T-cell (primary cell): ENCODE results near the gene ASF1B. TPM values are rescaled to one million over a fixed set of nuclear protein-coding genes. Genes with fewer than 3 reads are reported as not detected.

ENCODE experiments used
- ATAC-seq, 4 experiments: fragments of 200-7000 bp in 3 of 4; fragments of 150-1000 bp in 1 of 4; cut with Tn5 transposase; replicated peaks in 1 of 4; 1 replicate in 3 of 4; 2 replicates in 1 of 4; pipeline ENCODE4 v1.10.0; 2021; ENCODE audit warnings: moderate library complexity in 3 of 4, mild to moderate bottlenecking in 2 of 4, moderate number of reproducible peaks in 1 of 4
- CTCF ChIA-PET, 2 donors: fragments of 300-600 bp; sonication (Branson Sonifier 250); formaldehyde crosslinking; loops; one replicate each; lab custom pipeline; 2022; ENCODE audit warnings: antibody characterized with exemption in 2 of 2; lab: Charles Lee
- POLR2A ChIA-PET, 2 donors: fragments of 300-600 bp; sonication (Branson Sonifier 250); formaldehyde crosslinking; loops; one replicate each; lab custom pipeline; 2022; ENCODE audit warnings: antibody characterized with exemption in 2 of 2; lab: Charles Lee
- DNase-seq, 35 experiments: peaks; one replicate each; pipeline versions ENCODE4 v3.0.0 to v3.0.0-alpha.2; 2013 to 2023
- H3K27ac ChIP-seq: one replicate; pipeline ENCODE4 v1.5.1; 2013; ENCODE audit warnings: low read length
- H3K27me3 ChIP-seq, 2 experiments: replicated peaks in 1 of 2; 1 replicate in 1 of 2; 2 replicates in 1 of 2; pipeline versions ENCODE4 v1.6.1 to v1.7.0; 2013; ENCODE audit warnings: low read length in 1 of 2, mixed read lengths in 1 of 2; ENCODE audit not compliant: control insufficient read depth in 2 of 2, insufficient read depth in 2 of 2; ENCODE audit errors: extremely low read depth in 1 of 2
- H3K36me3 ChIP-seq, 2 donors: 1 replicate in 1 of 2; 2 replicates in 1 of 2; pipeline versions ENCODE4 v1.6.1 to v1.7.0; 2013; ENCODE audit warnings: low read length in 1 of 2; ENCODE audit not compliant: control insufficient read depth in 2 of 2, insufficient read depth in 1 of 2; ENCODE audit errors: extremely low read depth in 1 of 2
- H3K4me1 ChIP-seq, 2 experiments: 1 replicate in 1 of 2; 2 replicates in 1 of 2; pipeline versions ENCODE4 v1.6.1 to v1.7.0; 2013; ENCODE audit warnings: low read length in 2 of 2, mixed read lengths in 1 of 2; ENCODE audit not compliant: insufficient read depth in 2 of 2, control insufficient read depth in 1 of 2; ENCODE audit errors: extremely low read depth in 1 of 2
- H3K4me3 ChIP-seq, 2 donors: 1 replicate in 1 of 2; 2 replicates in 1 of 2; pipeline versions ENCODE4 v1.5.1 to v1.7.0; 2013; ENCODE audit warnings: mild to moderate bottlenecking in 2 of 2, low read length in 1 of 2, moderate library complexity in 1 of 2; ENCODE audit not compliant: control insufficient read depth in 1 of 2; ENCODE audit errors: extremely low read depth in 1 of 2
- H3K9me3 ChIP-seq: 2 replicates; pipeline ENCODE4 v1.7.0; 2013
- H3K27ac Mint-ChIP-seq, 2 donors: one replicate each; pipeline ENCODE4 v1.8.0; 2020 to 2021; ENCODE audit warnings: mild to moderate bottlenecking in 2 of 2, mixed read lengths in 2 of 2
- H3K27me3 Mint-ChIP-seq, 2 donors: one replicate each; pipeline ENCODE4 v1.8.0; 2021 to 2022; ENCODE audit warnings: mixed read lengths in 2 of 2
- H3K36me3 Mint-ChIP-seq: one replicate; pipeline ENCODE4 v1.8.0; 2021; ENCODE audit warnings: mixed read lengths
- H3K4me1 Mint-ChIP-seq, 3 donors: one replicate each; pipeline ENCODE4 v1.8.0; 2020 to 2022; ENCODE audit warnings: mixed read lengths in 3 of 3, mild to moderate bottlenecking in 1 of 3
- H3K4me3 Mint-ChIP-seq, 3 donors: one replicate each; pipeline ENCODE4 v1.8.0; 2020 to 2022; ENCODE audit warnings: mild to moderate bottlenecking in 3 of 3, mixed read lengths in 3 of 3, moderate library complexity in 3 of 3
- H3K9me3 Mint-ChIP-seq, 3 donors: one replicate each; pipeline ENCODE4 v1.8.0; 2020 to 2022; ENCODE audit warnings: mixed read lengths in 3 of 3
- WGBS: methylation state at CpG from one replicate; pipeline ENCODE4 v1.1.5; 2013; ENCODE audit warnings: missing lambda C conversion rate; ENCODE audit not compliant: insufficient coverage; 5-methylcytosine and 5-hydroxymethylcytosine counted together
- total RNA-seq, 35 experiments: library from RNA in 6 of 35; stranded (reverse) in 6 of 35; fragments of 120-200 nt in 1 of 35; gene quantifications; one replicate each; pipeline versions ENCODE4 v1.2.1 to v1.2.4 and lab custom pipeline; 2013 to 2026

ASF1B gene
- total RNA-seq, 5 donors from 2014 or later (not counting 1 experiment from before 2014, with no cell fraction given) = 2.6 to 4.4 (median 3.3) TPM

GRCh38 chr19:14135985-14136508, 342 bp downstream of the ASF1B start:
- peak overlapping the region; percentile 60 to 63 for H3K4me3 ChIP-seq
- Mint-ChIP-seq H3K4me1 (peaks cover 20 to 30% (median 26%) of the 10 kb centered on the region in 3 donors), H3K9me3 (no peaks in the 10 kb centered on the region), H3K4me3 (peak overlapping the region; percentile 75 to 87 (median 82)), H3K36me3 (peaks cover 4% of the 10 kb centered on the region), H3K27me3 (no peaks in the 10 kb centered on the region), H3K27ac (peak overlapping the region in 1 of 2 donors; percentile 77)
- peaks cover 0 to 33% of the 10 kb centered on the region in 2 experiments for H3K4me1 ChIP-seq
- H3K27ac ChIP-seq = peak overlapping the region; percentile 45
- ChIA-PET POLR2A (interaction anchor here in 1 of 2 donors (1.0 to 1.7 kb wide), 3 partner anchors 104 to 389 kb away, joined by 4 to 10 read pairs (median 6); partner anchors contain the start of genes IL27RA and RFX1), CTCF (interaction anchor here (0.5 to 1.8 kb wide), 40 partner anchors 11 to 537 kb away, joined by 3 to 25 read pairs (median 4); partner anchors contain the start of genes ADGRE5 (in 1 of the 2), DNAJB1 (in 1 of the 2) and PKN1 (in 1 of the 2))
- H3K36me3 ChIP-seq = peaks cover 0 to 6% of the 10 kb centered on the region in 2 donors
- DNase-seq (peak in 1 of 35 experiments; percentile 21), ATAC-seq (no peak)
- WGBS = under 1% methylated on average over 36 of the region's 38 CpGs
- no peaks in the 10 kb centered on the region for H3K27me3 ChIP-seq
- no peaks in the 10 kb centered on the region for H3K9me3 ChIP-seq

DNA sequence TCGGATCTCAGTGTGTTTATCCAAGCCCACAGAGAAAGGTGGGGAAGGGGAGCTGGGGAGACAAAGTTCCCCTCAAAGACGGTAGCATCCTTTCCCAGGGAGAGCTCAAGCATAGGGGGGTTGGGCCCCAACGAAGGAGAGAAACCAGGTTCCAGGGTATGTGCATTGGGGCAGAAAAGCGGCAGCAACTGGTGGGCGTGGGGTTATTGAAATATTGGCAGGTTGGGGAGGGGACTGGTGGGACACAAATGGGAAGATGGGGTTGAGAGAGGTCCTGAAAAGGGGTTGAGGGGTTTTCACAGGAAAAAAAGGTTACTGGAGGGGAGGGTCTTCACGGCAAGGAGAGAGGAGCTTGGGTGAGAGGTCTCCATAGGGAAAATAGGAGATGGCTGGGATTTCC, 1.0 kb downstream of the ASF1B start:
- Histone ChIP-seq H3K4me1 (peaks cover 0 to 33% of the 10 kb centered on the region in 2 experiments), H3K4me3 (no peak overlapping the region), H3K9me3 (no peaks in the 10 kb centered on the region), H3K27me3 (no peaks in the 10 kb centered on the region), H3K27ac (no peak overlapping the region), H3K36me3 (peaks cover 0 to 6% of the 10 kb centered on the region in 2 donors)
- peaks cover 20 to 28% (median 25%) of the 10 kb centered on the region in 3 donors for H3K4me1 Mint-ChIP-seq
- WGBS = 31% methylated on average over 6 of the region's 6 CpGs
- ATAC-seq (no peak), DNase-seq (no peak)
- ChIA-PET CTCF (interaction anchor here (0.7 to 1.3 kb wide), 5 partner anchors 21 to 537 kb away, joined by 4 to 8 read pairs (median 6); no protein-coding TSS in a partner anchor), POLR2A (no interaction called here)
- H3K36me3 Mint-ChIP-seq = peaks cover 4% of the 10 kb centered on the region
- H3K4me3 Mint-ChIP-seq = peak overlapping the region; percentile 75 to 82 (median 76)
- H3K9me3 Mint-ChIP-seq = no peaks in the 10 kb centered on the region
- peak overlapping the region in 1 of 2 donors; percentile 77 for H3K27ac Mint-ChIP-seq
- H3K27me3 Mint-ChIP-seq = no peaks in the 10 kb centered on the region

- no peaks in the 10 kb centered on the region for H3K9me3 ChIP-seq
- no peaks in the 10 kb centered on the region for H3K36me3 Mint-ChIP-seq
- POLR2A ChIA-PET = no interaction called here
- CTCF ChIA-PET = no interaction called here
- H3K27me3 ChIP-seq = no peaks in the 10 kb centered on the region
- no peaks in the 10 kb centered on the region for H3K27me3 Mint-ChIP-seq
- H3K4me3 ChIP-seq = no peak overlapping the region
- no peaks in the 10 kb centered on the region for H3K4me1 ChIP-seq
- no peak overlapping the region for H3K27ac Mint-ChIP-seq
- DNase-seq = no peak
- H3K9me3 Mint-ChIP-seq = no peaks in the 10 kb centered on the region
- WGBS = 100% methylated on average over 1 of the region's 4 CpGs
- no peak overlapping the region for H3K4me3 Mint-ChIP-seq
- no peak overlapping the region for H3K27ac ChIP-seq
- H3K36me3 ChIP-seq = no peaks in the 10 kb centered on the region
- no peaks in the 10 kb centered on the region for H3K4me1 Mint-ChIP-seq
- no peak for ATAC-seq
Observed at GRCh38 chr19:14127929-14128509, 8.4 kb downstream of the ASF1B start.

DNA sequence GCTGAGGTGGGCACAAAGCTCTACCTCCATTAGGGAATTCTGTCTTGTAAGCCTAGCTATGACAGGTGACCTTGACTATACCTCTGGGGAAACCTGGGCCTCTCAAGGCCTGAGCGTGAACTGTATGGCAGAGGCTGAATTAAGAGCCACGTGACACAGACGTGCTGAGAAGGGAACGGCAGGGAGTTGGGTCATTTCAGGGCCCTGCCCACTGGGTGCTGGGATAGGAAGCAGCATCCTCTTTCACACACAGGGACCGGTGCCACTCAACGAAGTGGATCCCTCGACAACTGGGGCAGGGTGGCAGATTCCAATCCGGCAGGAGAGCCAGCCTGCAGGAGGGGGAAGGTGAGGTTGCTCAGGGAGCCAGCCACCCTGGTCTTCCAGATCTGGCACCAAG, 9.2 kb downstream of the ASF1B start:
- Histone ChIP-seq H3K36me3 (no peaks in the 10 kb centered on the region), H3K9me3 (no peaks in the 10 kb centered on the region), H3K27me3 (no peaks in the 10 kb centered on the region), H3K4me3 (no peak overlapping the region), H3K27ac (no peak overlapping the region), H3K4me1 (no peaks in the 10 kb centered on the region)
- H3K27me3 Mint-ChIP-seq = no peaks in the 10 kb centered on the region
- ChIA-PET CTCF (no interaction called here), POLR2A (no interaction called here)
- ATAC-seq = no peak
- no peaks in the 10 kb centered on the region for H3K4me1 Mint-ChIP-seq
- no peak for DNase-seq
- H3K27ac Mint-ChIP-seq = no peak overlapping the region
- H3K4me3 Mint-ChIP-seq = no peak overlapping the region
- H3K9me3 Mint-ChIP-seq = no peaks in the 10 kb centered on the region
- WGBS = 90% methylated on average over 5 of the region's 8 CpGs
- no peaks in the 10 kb centered on the region for H3K36me3 Mint-ChIP-seq

DNA sequence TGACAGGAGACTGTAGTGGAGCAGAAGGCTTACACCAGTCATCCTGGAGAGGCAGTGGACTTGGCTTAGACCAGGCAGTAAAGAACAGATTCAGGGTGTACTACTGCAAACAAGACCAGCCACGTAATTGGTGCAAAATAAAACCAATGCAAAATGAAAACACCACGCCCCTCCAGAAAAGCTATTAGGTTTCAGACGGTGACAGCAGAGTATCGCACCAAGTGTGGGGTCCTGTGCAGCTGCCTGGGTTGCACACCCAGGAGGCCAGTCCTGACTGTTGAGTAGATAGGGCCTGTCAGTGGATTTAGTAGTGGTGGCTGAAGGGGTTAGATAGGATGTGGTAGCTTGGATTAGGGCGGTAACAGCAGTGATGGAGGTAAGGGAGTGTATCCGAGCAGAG, 13.5 kb downstream of the ASF1B start:
- H3K9me3 ChIP-seq = no peaks in the 10 kb centered on the region
- Mint-ChIP-seq H3K9me3 (no peaks in the 10 kb centered on the region), H3K36me3 (no peaks in the 10 kb centered on the region), H3K4me3 (no peak overlapping the region), H3K27ac (no peak overlapping the region), H3K27me3 (no peaks in the 10 kb centered on the region), H3K4me1 (peaks cover 8 to 10% (median 9%) of the 10 kb centered on the region in 3 donors)
- CTCF ChIA-PET = no interaction called here
- H3K36me3 ChIP-seq = no peaks in the 10 kb centered on the region
- H3K27ac ChIP-seq = no peak overlapping the region
- WGBS = 96% methylated on average over 4 of the region's 6 CpGs
- ATAC-seq (no peak), DNase-seq (no peak)
- peaks cover 2 to 9% of the 10 kb centered on the region in 2 experiments for H3K4me1 ChIP-seq
- POLR2A ChIA-PET = interaction anchor here in 1 of 2 donors (0.6 kb wide), 1 partner anchor 356 kb away, joined by 3 read pairs; no protein-coding TSS in a partner anchor
- no peaks in the 10 kb centered on the region for H3K27me3 ChIP-seq
- no peak overlapping the region for H3K4me3 ChIP-seq

GRCh38 chr19:14120497-14120780, 15.9 kb downstream of the ASF1B start:
- H3K4me3 ChIP-seq = no peak overlapping the region
- DNase-seq (no peak), ATAC-seq (no peak)
- Mint-ChIP-seq H3K9me3 (no peaks in the 10 kb centered on the region), H3K27me3 (no peaks in the 10 kb centered on the region), H3K4me3 (no peak overlapping the region), H3K27ac (no peak overlapping the region), H3K36me3 (no peaks in the 10 kb centered on the region), H3K4me1 (peaks cover 23 to 28% (median 26%) of the 10 kb centered on the region in 3 donors)
- no peaks in the 10 kb centered on the region for H3K27me3 ChIP-seq
- no peaks in the 10 kb centered on the region for H3K9me3 ChIP-seq
- ChIA-PET POLR2A (no interaction called here), CTCF (no interaction called here)
- no peaks in the 10 kb centered on the region for H3K36me3 ChIP-seq
- H3K27ac ChIP-seq = no peak overlapping the region
- H3K4me1 ChIP-seq = peaks cover 15 to 28% of the 10 kb centered on the region in 2 experiments
- WGBS = 100% methylated on average over 1 of the region's 7 CpGs
